GM23338 (cell line): Measurements from ENCODE around the gene CCR5.

Experiments used
- CTCF ChIP-seq, 2 experiments: fragments of 200-600 bp in 1 of 2; sonication (generic) in 1 of 2; conservative IDR thresholded peaks; 2 replicates each; pipeline versions ENCODE4 v1.5.1 to v1.6.1; 2016 to 2017; ENCODE audit warnings: antibody characterized with exemption in 2 of 2, low read depth in 2 of 2, mild to moderate bottlenecking in 2 of 2, moderate library complexity in 1 of 2
- POLR2AphosphoS5 ChIP-seq: IDR thresholded peaks from 2 replicates; pipeline ENCODE4 v1.6.1; 2016; ENCODE audit warnings: antibody characterized with exemption, low read depth
- REST ChIP-seq: IDR thresholded peaks from one replicate; pipeline ENCODE4 v1.6.1; 2018; ENCODE audit warnings: antibody characterized with exemption; ENCODE audit not compliant: unreplicated experiment

- no peak for TF ChIP-seq POLR2AphosphoS5
- no peak for TF ChIP-seq CTCF (conservative IDR thresholded peaks at IDR 0.05; ENCODE audit: low read depth in 2 of 2)
- no peak for TF ChIP-seq REST
Measured at GRCh38 chr3:46356909-46357308, 13.8 kb upstream of the CCR5 start.
